Karpas-422 (cell line): ENCODE data around the gene FAM89B. TPM values are rescaled to one million over a fixed set of nuclear protein-coding genes. Genes with fewer than 3 reads are reported as not detected.
A peak's percentile ranks its signal among the peaks of the same experiment; 100 is the strongest.

ENCODE experiments used
- DNase-seq: peaks from one replicate; pipeline ENCODE4 v3.0.0-alpha.2; 2015
- H2AFZ ChIP-seq: fragments of 200-600 bp; sonication (generic); 2 replicates; pipeline ENCODE4 v1.6.1; 2014; ENCODE audit warnings: antibody characterized with exemption, low read length, mixed read lengths
- H3K27ac ChIP-seq: fragments of 200-600 bp; sonication (generic); 2 replicates; pipeline ENCODE4 v1.5.1; 2014; ENCODE audit warnings: mild to moderate bottlenecking, low read length, moderate library complexity
- H3K27me3 ChIP-seq: fragments of 200-600 bp; sonication (generic); 2 replicates; pipeline ENCODE4 v1.6.1; 2014; ENCODE audit warnings: low read length, mixed read lengths
- H3K36me3 ChIP-seq: fragments of 200-600 bp; sonication (generic); 2 replicates; pipeline ENCODE4 v1.6.1; 2014; ENCODE audit warnings: low read length, mixed read lengths; ENCODE audit not compliant: insufficient read depth
- H3K4me1 ChIP-seq: fragments of 200-600 bp; sonication (generic); 2 replicates; pipeline ENCODE4 v1.6.1; 2014; ENCODE audit warnings: mild to moderate bottlenecking, low read length, mixed read lengths
- H3K4me2 ChIP-seq: fragments of 200-600 bp; sonication (generic); 2 replicates; pipeline ENCODE4 v1.6.1; 2014; ENCODE audit warnings: low read length, low read depth, mild to moderate bottlenecking; ENCODE audit not compliant: poor library complexity, severe bottlenecking
- H3K4me3 ChIP-seq: fragments of 200-600 bp; sonication (generic); 2 replicates; pipeline ENCODE4 v1.5.1; 2014; ENCODE audit warnings: mild to moderate bottlenecking, antibody characterized with exemption, low read length, mixed read lengths
- H3K79me2 ChIP-seq: fragments of 200-600 bp; sonication (generic); 2 replicates; pipeline ENCODE4 v1.6.1; 2014; ENCODE audit warnings: mild to moderate bottlenecking, low read length, mixed read lengths
- H3K9ac ChIP-seq: fragments of 200-600 bp; sonication (generic); 2 replicates; pipeline ENCODE4 v1.6.0; 2014; ENCODE audit warnings: low read length
- H3K9me2 ChIP-seq: fragments of 200-600 bp; sonication (generic), shearing (Covaris generic); replicated peaks from 2 replicates; pipeline ENCODE4 v1.6.0; 2014; ENCODE audit warnings: mild to moderate bottlenecking, low read length, moderate library complexity; ENCODE audit not compliant: insufficient read depth
- H3K9me3 ChIP-seq: fragments of 300-700, 200-600 bp; sonication (generic); 2 replicates; pipeline ENCODE4 v1.6.1; 2014; ENCODE audit warnings: low read length, mixed read lengths
- H4K20me1 ChIP-seq: fragments of 200-600 bp; sonication (generic); 2 replicates; pipeline ENCODE4 v1.6.1; 2014; ENCODE audit warnings: mild to moderate bottlenecking, antibody characterized with exemption, low read length, low read depth; ENCODE audit not compliant: insufficient read depth
- total RNA-seq: library from RNA; depleted of rRNA; stranded (reverse); fragments of >200 nt; shearing (Covaris generic); gene quantifications from 2 replicates; pipeline ENCODE4 v1.2.3, GENCODE V29; 2014; ENCODE audit warnings: low replicate concordance

The FAM89B gene
- total RNA-seq, 1 experiment from 2014 or later, result 14.2 TPM

DNA sequence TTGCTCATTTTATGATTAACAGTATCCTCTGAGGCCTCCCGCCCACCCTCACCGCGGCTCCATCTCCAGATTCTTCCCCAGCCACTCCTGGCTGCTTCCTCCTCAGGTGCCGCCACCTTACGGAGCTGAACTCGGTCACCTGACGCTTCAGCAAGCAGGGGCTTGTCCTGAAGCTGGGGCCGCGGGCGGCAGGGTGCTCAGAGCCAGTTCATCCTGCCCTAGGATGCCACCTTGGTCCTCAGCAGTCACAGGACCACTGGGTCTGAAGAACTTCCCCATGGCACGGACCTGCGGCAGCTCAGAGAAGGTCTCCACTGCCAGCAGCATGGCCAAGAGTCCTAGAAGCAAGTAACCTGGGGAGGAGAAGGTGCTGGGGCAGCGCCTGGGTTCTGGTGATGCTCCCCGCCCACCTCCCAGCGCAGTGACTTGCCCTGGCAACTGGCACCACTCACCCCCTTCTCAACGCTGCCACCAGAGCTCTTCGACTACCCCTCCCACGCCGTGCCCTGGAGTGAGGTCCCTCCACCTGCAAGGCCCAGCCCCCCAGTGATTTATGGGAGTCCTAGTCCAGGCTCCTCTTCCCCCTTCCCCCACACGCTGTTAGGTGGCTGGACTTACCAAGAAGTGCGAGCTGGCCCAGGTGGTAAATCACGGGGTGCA lies 20.6 kb downstream of the FAM89B start:
- no peaks in the 10 kb centered on the region for H3K27me3 ChIP-seq
- H3K9ac ChIP-seq, result no peak overlapping the region
- H3K27ac ChIP-seq, result no peak overlapping the region
- H3K79me2 ChIP-seq, result no peaks in the 10 kb centered on the region
- H3K9me3 ChIP-seq, result no peaks in the 10 kb centered on the region
- no peak overlapping the region for H3K4me3 ChIP-seq
- no peaks in the 10 kb centered on the region for H4K20me1 ChIP-seq
- no peaks in the 10 kb centered on the region for H3K9me2 ChIP-seq
- H3K4me2 ChIP-seq, result no peak overlapping the region
- no peak for DNase-seq
- no peak overlapping the region for H2AFZ ChIP-seq
- H3K4me1 ChIP-seq, result peaks cover 22% of the 10 kb centered on the region
- no peaks in the 10 kb centered on the region for H3K36me3 ChIP-seq

DNA sequence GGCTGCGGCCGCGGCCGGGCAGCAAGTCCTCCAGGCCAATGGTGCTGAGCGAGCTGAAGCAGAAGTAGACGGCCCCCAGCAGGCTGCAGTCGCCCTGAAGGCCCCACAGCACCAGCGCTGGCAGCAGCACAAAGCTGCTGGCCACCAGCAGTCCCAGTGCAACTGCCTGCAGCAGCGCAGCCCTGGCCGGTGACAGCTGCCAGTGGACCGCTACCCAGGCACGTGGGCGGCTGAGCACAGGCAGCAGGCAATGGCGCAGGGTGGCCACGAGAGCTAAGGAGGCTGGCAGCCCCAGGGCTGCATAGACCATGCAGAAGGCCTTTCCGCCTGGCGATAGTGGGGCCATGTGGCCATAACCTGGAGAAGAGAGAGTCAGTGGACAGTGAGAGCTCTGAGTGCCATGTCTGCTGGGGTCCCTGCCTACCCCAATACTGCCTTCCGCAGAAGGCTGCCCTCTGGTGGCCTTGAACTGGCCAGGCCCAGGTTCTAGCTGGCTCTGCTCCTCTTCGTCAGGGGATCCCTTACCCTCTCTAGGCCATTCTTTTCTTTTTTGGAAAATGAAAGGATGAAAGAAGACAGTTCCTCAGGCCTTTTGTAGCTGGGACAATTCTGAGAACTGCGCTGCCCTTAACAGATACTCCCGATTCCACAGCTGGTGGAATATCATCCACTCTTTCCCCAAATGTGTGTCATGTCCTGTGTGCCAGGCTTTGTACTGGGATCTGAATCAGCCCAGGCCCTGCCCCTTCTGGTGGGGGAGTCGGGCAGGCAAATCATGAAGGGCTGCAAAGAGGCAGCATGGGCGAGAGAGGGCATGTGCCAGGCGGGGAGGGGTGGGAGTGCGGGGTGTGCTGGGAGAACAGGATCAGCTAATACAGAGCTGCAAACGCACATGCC lies 21.4 kb downstream of the FAM89B start:
- peak; percentile 78 for DNase-seq
- Histone ChIP-seq H3K9ac (no peak overlapping the region), H3K27me3 (no peaks in the 10 kb centered on the region), H3K4me3 (no peak overlapping the region), H3K9me2 (no peaks in the 10 kb centered on the region), H3K4me1 (peaks cover 14% of the 10 kb centered on the region), H2AFZ (no peak overlapping the region), H4K20me1 (no peaks in the 10 kb centered on the region), H3K79me2 (no peaks in the 10 kb centered on the region), H3K9me3 (no peaks in the 10 kb centered on the region), H3K36me3 (no peaks in the 10 kb centered on the region), H3K27ac (no peak overlapping the region), H3K4me2 (no peak overlapping the region)

DNA sequence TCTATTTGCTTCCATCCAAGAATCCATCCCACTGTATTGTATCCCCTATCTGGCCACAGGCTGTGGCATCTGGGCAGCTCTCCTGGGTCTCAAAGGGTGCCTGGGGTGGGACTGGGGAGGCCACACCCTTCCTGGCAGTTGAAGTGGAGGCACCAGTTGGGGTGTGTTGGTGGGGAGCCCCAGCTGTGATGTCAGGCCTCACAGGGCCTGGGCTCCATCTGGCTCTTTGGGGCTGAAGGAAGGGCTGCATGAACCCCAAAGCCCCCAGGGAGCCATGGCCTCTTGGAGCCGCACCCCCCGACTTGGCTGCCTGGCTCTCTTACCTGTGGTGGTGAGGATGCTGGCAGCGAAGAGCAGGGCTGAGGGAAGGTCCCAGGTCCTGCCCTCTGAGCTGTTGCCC lies 22.8 kb downstream of the FAM89B start:
- Histone ChIP-seq H3K27ac (no peak overlapping the region; the same call in 1 of the 2 replicates), H3K9me3 (no peaks in the 10 kb centered on the region), H4K20me1 (no peaks in the 10 kb centered on the region), H3K9me2 (no peaks in the 10 kb centered on the region), H3K79me2 (no peaks in the 10 kb centered on the region), H3K27me3 (no peaks in the 10 kb centered on the region), H3K9ac (0 out of 2 replicates have a peak overlapping the region, but pooled peaks have one; percentile 30), H3K4me3 (no peak overlapping the region), H3K4me2 (no peak overlapping the region), H2AFZ (no peak overlapping the region), H3K36me3 (no peaks in the 10 kb centered on the region), H3K4me1 (peaks cover 12% of the 10 kb centered on the region)
- peak; percentile 52 for DNase-seq

DNA sequence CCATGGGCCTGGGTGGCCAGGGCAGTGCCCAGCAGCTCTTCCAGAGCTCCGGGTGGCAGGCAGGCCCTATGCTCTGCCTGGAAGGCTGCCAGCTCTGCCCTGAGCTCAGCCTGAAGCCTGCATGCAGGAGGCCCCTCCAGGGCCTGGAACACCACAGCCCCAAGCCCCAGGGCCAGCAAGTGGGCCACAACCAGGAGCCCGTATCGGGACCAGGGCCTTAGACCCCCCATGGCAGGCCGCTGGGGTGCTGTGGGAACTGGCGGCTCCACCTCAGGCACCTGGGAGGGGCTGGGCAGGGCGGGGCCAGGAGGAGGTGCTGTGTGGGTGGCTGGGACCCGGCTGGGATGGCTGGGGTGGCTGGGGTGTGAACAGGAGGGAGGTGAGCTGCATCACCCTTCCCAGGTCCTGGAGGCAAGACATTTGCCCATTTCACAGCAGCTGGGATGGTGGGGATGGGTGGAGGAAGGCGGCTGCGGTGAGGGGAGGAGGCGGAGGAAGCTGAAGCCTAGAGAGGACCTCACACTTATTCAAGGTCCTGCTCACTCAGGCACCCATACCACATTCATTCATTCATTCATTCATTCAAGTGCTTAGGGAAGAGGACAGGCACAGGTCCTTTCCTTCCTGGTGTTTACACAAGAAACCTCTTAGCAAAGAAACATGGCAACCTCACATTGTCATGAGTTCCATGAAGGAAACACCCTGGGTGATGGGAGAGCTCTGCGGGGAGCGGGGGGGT lies 23.4 kb downstream of the FAM89B start, which contains the start of gene KCNK7:
Gene KCNK7 (minus strand): TSS at position 258 of the 739 bp plus-strand sequence. CDS start 28 bp downstream, at position 230.
- DNase-seq, result peak; percentile 59
- Histone ChIP-seq H3K36me3 (no peaks in the 10 kb centered on the region), H3K4me2 (no peak within 1 kb of the TSS), H3K27me3 (no peaks in the 10 kb centered on the region), H3K79me2 (no peaks in the 10 kb centered on the region), H3K9me2 (no peaks in the 10 kb centered on the region), H3K27ac (no peak within 1 kb of the TSS; the same call in 1 of the 2 replicates), H3K9me3 (no peaks in the 10 kb centered on the region), H3K4me1 (peaks cover 12% of the 10 kb centered on the region), H4K20me1 (no peaks in the 10 kb centered on the region), H3K9ac (0 out of 2 replicates have a peak within 1 kb of the TSS, but pooled peaks have one; percentile 30), H3K4me3 (no peak within 1 kb of the TSS), H2AFZ (no peak within 1 kb of the TSS)

DNA sequence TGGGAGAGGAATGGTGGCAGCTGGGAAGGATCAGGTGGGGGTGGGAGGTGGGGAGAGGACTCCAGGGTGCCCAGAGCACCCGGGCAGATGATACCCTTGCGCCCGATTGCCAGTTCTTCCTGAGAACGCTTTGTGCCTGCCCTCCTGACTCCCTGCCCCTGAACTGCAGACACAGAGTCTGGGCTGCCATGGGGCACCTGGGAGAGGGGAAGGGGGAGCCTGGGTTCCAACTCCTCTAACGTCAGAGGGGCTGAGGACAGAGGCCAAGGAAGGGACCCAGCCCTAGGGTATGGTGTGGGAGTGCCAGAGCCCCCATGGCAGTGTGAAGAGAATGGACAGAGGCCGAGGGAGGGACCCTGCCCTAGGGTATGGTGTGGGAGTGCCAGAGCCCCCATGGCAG lies 24.2 kb downstream of the FAM89B start:
- no peaks in the 10 kb centered on the region for H3K36me3 ChIP-seq
- H3K9ac ChIP-seq, result no peak overlapping the region
- peaks cover 12% of the 10 kb centered on the region for H3K4me1 ChIP-seq

DNA sequence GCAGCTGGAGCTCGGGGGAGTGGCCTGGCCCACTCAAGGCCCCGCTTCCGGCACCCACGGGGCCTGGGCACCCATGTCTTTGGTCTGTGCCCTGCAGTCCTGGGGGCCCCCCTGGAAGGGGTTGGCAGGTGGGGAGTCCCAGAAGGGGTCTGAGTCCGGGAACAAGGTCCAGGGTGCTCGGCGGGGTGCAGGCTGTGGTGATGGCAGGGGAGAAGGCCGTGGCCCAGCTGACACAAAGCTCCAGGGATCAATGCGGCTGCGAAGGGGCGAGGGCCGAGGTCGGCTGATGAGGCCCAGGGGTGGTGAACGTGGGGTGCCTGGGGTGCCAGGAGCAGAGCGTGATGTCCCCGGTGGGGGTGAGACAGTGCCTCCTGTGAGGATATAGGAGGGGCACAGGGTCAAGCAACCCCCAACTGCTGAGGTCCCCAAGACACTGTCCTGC lies 25.9 kb downstream of the FAM89B start:
- Histone ChIP-seq H3K79me2 (no peaks in the 10 kb centered on the region), H3K9me2 (no peaks in the 10 kb centered on the region), H3K36me3 (no peaks in the 10 kb centered on the region), H2AFZ (no peak overlapping the region), H3K27me3 (no peaks in the 10 kb centered on the region), H3K9ac (no peak overlapping the region), H3K4me3 (no peak overlapping the region), H3K9me3 (no peaks in the 10 kb centered on the region), H3K4me2 (no peak overlapping the region), H4K20me1 (no peaks in the 10 kb centered on the region), H3K27ac (no peak overlapping the region), H3K4me1 (peaks cover 12% of the 10 kb centered on the region)
- no peak for DNase-seq

More for the DNA sequence above, 24.2 kb downstream of the FAM89B start:
- Histone ChIP-seq H3K4me2 (no peak overlapping the region), H3K27me3 (no peaks in the 10 kb centered on the region), H4K20me1 (no peaks in the 10 kb centered on the region), H3K9me2 (no peaks in the 10 kb centered on the region), H3K4me3 (no peak overlapping the region), H2AFZ (no peak overlapping the region), H3K9me3 (no peaks in the 10 kb centered on the region), H3K27ac (no peak overlapping the region), H3K79me2 (no peaks in the 10 kb centered on the region)
- DNase-seq, result no peak

DNA sequence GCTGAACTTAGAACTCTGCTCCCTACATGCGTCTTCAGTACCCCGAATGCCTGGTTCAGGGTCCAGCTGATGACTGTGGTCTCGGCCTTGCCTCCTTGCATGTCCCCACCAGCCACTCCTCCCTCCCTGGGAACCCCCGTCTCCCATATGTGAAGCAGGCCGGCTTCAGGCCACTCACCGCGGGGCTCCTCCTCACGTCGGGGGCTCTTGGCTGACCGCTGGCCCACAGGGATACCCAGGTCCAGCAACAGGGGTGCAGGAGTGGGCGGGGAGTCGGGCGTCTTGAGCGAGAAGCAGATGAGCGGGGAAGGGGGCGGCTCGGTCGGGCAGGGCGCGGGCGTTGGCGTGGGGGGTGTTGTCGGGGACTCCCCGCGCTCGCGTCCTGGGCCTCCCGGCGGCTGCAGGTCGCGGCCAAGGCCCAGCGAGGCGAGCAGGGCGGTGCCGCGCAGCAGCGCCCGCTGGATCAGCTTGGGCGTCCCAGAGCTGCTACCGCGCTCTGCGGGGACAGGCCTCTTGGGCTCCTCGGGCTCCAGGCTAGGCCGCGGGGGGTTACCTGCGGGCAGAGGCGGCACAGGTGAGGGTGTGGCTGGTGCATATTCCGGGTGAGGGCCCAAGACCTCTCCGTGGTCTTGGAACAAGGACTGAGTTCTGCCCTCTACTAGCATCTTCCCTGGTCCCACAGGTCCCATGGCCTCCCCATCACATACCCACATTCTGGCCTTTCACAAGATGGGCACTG lies 27.0 kb downstream of the FAM89B start:
- H3K36me3 ChIP-seq, result no peaks in the 10 kb centered on the region
- H3K9ac ChIP-seq, result no peak overlapping the region
- no peak for DNase-seq
- no peak overlapping the region for H3K4me2 ChIP-seq
- no peak overlapping the region for H3K27ac ChIP-seq
- no peak overlapping the region for H2AFZ ChIP-seq
- H3K27me3 ChIP-seq, result no peaks in the 10 kb centered on the region
- peaks cover 12% of the 10 kb centered on the region for H3K4me1 ChIP-seq
- no peaks in the 10 kb centered on the region for H3K79me2 ChIP-seq
- no peaks in the 10 kb centered on the region for H3K9me2 ChIP-seq
- H4K20me1 ChIP-seq, result no peaks in the 10 kb centered on the region
- H3K9me3 ChIP-seq, result no peaks in the 10 kb centered on the region
- H3K4me3 ChIP-seq, result no peak overlapping the region
